Skin of body (tissue), 2 donors: ENCODE measurements around the gene CBR3. TPM values are rescaled to one million over a fixed set of nuclear protein-coding genes. Genes with fewer than 3 reads are reported as not detected.
"Not testable (repeated sequence)": the region's sequence is repeated elsewhere in the genome, so short reads cannot be mapped to it uniquely, and the experiment has no call there.

ENCODE experiments used
- DNase-seq: peaks from one replicate; lab custom pipeline; 2025; lab: John Stamatoyannopoulos, UW
- total RNA-seq: library from RNA; depleted of rRNA; stranded (reverse); fragments of >200 nt; gene quantifications from one replicate; pipeline ENCODE4 v1.2.3, GENCODE V29; 2014

Gene CBR3
- 2.4 TPM for total RNA-seq

DNA sequence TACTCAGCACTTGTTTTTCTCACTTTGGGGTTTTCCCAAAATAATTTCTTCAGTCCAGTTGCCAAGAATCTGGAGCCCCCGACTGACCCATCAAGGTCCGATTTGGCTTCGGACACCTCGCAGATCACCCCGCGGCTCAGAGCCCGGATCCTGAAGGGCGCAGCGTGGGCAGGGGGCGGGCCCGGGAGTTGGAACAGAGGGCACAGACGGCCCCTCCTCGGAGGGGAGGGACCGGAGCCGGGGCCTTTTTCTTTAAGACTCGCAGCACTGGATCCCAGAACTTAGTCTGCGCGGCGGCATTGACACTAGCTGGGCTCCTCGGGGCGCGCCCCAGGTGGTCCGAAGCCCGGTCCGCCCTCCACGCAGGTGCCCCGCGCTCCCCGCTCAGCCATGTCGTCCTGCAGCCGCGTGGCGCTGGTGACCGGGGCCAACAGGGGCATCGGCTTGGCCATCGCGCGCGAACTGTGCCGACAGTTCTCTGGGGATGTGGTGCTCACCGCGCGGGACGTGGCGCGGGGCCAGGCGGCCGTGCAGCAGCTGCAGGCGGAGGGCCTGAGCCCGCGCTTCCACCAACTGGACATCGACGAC lies at the start of gene CBR3:
Gene CBR3, plus strand, starts transcription at position 277 of the 588 bp plus-strand sequence. Its CDS starts 114 bp downstream, at position 391.
- DNase-seq: no peak

DNA sequence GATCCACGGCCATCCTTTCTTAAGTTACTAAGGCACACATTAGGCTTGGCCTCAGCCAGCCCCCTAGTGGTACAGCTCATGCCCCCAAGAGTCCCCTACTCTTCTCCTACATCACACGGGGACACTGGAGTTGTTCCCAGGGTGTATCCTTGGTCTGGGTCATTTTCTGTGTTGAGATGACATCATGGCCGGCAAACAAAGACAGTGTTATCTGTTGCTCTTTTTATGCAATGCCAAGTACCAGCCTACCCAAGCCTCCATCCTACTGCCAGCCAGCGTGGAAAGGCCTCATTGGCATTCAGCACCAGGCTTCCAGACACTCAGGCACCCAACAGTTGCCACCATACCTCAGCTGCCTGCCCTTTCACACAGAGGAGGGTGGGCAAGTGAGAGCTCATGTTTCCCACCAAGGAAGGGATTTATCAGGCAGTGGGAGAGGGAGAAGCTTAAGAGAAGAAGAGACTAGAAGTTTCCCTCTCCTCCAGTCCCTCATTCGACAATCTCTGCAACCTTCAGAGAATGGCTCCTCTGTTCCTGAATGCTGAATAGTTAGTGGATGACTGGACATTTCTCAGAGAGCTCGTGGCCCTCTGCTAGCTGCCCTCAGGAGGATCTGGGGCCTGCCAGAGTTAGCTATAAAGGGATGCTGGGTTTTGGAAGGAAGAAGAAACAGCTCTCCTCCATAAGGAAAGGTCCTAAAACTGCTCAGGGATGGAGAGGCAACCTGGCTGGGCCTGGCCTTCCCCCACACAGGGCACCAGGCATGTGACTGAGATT lies 47.3 kb upstream of the CBR3 start:
- no peak for DNase-seq

DNA sequence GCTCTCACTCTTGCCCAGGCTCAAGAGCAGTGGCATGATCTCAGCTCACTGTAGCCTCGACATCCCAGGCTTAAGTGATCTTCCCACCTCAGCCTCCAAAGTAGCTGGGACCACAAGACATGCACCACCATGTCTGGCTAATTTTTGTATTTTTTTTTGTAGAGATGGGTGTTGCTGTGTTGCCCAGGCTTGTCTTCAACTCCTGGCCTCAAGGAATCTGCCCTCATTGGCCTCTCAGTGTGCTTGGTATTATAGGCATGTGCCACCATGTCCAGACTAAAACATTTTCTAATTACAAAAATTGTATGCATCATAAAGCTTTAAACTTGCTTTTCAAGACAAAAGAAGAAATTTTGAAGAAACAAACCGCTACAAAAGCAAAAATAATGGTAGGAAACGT lies 44.9 kb upstream of the CBR3 start:
- DNase-seq: no peak

DNA sequence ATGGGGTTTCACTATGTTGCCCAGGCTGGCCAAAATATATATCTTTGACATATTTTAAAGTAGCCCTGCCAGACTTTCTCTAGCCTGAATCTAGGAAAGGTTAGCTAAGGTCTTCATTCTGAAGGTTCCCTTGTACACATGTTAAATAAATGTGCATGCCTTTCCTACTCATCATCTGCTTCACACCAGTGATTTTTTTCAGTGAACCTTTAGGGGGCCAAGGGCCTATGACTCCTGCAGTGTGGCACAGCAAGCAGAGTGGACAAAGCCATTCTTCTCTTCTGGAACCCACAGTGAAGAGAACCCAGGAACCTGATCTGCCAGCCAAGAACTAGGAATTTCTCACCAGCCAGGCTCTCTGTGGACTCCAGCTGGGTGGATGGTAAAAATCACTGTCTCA lies 42.2 kb upstream of the CBR3 start:
- DNase-seq: no peak

DNA sequence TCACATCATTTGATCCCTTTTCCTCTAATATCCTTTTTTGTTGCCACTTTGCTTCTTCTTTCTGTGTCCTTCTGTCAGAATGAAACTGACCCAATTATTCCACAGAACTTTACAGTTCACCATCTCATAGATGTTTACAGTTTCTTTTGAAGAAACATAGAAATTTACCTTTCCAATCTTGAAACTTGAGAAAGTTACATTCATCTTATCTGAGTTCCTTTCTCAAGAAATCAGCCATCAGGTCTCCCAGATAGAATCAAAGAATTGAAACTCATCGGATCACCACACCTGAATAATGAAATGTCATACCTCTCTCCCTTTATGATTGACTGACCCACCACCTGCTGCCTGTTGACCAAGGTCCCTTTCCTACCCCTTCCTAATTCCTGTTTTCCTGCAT lies 41.4 kb upstream of the CBR3 start:
- no peak for DNase-seq

DNA sequence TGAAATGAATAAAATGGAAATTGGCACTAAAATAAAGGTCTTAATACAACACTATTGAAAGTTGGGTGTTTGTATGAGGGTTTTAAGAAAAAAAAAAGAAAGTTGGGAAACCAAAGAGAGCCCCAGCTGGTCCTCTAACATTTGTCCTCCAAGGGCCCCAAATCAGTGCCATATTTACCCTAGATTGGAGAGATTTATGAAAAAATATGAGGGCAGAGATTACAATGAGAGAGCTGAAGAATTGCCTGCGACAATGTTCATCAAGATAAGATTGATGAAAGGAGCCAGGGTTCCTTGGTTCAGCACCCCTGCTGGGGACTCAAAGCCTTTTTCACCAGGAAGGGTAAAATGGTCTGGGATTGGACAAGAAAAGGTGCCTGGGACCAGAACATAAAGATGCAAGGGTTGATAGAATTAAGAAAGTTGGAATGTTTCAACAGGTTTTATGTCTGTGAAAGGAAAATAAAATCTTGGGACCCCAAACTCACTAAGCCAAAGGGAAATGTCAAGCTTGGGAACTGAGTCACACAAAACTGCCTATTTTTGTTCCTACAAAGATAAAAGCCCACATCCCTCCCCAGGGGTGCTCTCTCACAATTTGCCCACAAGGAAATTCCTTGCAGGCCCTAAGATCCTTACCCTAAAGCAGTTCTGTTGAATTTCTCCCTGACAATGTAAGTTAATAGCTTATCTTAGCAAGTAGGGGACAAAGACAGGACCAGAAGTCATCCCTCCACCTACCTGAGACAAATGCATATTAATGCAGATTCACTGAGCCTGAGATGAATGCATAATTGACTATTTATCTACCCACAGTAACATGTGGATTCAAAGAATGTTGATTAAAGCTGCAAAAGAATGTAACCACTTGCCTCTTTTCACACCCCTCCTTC lies 38.2 kb upstream of the CBR3 start:
- DNase-seq: no peak

DNA sequence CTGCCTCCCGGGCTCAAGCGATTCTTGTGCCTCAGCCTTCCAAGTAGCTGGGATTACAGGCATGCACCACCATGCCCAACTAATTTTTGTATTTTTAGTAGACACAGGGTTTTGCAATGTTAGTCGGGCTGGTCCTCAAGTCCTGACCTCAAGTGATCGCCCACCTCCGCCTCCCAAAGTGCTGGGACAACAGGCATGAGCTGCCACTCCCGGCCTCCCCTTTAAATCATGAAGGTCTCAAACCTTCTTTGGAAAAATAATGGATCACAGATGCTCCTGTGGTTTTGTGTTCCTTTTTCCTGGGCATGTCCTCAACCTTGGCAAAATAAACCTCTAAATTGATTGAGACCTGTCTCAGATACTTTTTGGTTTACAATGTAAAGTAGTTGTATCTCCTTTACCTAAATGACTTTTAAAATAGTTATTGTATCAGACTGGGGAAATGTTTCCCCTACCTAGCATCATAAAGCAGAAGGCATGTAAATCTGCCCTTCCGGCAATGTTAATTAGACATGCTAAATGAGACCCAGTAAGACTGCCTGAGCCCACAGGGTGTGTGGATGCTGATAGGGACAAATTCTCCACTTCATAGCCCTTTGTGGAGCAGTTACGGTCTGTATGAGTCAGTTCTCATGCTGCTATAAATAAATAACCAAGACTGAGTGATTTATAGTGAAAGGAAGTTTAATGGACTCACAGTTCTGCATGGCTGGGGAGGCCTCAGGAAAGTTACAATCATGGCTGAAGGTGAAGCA lies 37.3 kb upstream of the CBR3 start:
- no peak for DNase-seq

DNA sequence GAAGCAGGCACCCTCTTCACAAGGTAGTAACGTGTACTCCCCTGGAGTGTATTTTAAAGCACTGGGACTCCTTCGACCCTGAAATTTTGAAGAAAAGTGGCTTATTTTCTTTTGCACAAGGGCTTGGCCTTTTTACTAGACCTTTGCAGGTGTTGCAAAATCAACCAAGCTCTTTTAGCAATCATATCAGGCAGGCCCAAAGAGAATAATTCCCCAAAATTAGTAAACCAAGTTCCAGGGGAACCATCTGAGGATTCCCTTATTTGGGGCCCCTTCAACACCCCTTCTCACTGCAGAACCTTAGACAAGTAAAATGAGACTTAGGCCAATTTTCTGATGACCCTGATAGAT lies 36.7 kb upstream of the CBR3 start:
- no peak for DNase-seq

DNA sequence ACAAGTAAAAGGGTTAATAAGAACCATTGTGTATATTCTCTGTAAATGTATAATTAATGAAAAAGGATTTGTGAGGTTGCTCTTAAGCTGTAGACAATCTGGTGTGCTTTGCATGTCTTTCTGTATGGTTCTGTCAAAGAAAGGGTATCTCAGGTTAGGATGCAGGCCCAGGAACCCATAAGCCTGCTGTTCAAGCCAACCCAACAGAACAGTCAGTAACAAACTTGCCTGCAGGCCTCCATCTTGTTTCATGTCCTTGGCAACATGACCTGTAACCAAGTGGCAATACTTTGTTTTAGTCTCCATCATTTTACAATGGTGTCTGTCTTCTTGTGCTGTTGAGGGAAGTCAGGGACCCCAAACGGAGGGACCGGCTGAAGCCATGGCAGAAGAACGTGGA lies 35.9 kb upstream of the CBR3 start:
- DNase-seq: no peak

DNA sequence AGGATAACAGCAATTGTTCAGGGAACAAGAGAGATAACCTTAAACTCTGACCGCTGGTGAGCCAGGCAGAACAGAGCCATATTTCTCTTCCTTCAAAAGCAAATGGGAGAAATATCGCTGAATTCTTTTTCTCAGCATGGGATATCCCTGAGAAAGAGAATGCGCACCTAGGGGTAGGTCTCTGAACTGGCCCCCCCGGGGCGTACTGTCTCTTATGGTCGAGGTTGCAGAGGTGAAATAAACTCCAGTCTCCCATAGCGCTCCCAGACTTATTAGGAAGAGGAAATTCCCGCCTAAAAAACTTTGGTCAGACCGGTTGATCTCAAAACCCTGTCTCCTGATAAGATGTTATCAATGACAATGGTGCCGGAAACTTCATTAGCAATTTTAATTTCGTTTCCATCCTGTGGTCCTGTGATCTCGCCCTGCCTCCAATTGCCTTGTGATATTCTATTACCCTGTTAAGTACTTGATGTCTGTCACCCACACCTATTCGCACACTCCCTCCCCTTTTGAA lies 35.1 kb upstream of the CBR3 start:
- not testable (repeated sequence) for DNase-seq

DNA sequence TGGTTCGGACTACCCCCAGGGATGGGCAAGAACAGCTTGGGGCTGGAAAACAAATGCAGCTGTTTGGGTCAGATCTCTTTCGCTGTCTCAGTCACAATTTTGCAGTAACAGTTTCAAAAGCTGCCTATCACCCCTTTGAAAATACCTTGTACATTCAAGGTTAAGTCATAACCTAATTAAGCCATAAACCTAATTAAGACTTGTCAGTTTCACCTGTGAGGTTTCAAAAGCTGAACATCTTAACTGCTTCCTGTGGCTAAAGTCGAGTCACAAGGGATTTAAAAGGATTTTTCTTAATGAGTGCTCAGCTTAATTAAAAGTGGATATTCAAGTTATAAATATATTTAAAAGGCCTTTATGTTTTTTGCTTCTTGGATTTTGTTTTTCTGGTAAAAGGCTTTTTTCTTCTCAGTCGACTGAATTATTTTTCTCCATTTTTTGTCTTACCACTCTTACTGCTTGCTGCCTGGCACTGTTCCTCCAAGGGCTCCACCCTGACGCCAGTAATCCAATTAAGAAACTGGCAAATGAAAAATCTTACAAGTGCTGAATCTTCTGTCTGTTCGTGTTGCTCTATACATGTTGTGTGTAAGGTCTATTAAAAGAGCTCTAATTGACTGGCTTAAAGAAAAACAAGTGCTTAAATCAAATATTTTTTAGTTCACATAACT lies 33.8 kb upstream of the CBR3 start:
- DNase-seq: no peak

DNA sequence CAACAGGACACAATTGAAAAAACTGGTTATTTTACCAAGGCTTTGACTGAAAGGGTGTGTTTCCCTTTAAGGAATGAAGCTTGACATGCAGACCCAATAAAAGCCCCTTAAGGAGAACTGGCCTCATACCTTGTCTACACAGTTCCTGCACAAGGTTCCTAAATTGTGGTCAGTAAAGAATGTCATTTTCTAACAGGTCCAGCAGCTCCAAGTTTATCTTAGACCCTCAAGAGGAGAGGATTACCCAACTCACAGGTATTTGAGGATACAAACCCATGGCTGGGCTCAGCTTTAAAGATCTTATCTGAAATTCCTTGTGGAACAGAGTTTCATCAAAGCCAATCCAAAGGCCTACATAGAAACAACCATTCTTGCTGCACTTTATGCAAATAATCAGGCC lies 31.4 kb upstream of the CBR3 start:
- DNase-seq: no peak

DNA sequence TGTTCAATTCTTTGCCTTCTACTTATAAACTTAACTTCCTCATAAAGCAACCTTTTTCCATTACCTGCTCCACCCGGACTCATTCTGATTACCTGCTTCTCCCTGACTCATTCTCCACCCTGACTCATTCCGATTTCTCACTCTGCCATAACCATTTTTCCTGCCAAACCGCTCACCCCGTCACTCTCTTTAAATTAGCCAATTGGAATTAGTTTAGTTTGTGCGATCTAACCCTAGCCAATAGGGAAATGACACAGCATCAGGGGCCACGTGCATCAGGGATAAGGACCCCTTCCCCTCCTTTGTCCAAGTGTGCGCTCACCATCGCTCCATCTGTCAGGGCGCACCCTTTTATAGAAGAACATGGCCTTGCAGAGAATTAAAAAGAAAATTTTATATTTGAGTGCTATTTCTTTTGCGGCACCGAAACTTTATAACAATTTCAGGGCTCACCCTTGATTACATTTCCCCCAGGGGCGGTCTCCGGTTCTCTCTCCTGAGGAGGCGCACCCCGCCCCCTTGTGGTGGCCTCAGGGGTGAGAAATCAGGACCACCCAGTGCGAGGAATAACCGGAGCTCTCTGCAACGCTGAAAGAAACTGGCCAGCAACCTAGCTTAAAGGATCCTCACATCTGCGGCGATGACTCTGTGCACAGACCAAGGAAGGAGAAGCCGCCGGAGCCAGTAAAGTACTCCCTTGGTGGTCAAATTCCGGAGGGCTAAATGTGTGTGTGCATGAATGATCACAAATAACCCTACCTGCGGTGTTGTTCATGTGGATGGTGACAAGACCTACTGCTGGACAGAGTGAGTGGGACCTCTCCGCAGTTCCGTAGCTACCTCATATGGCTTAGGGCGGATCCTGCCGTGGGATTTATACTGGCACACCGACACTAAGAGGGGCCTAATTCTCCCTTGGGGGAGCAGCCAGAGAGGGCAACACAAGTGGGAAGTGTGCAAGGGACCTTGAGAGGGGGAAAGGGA lies 30.3 kb upstream of the CBR3 start:
- DNase-seq: no peak

DNA sequence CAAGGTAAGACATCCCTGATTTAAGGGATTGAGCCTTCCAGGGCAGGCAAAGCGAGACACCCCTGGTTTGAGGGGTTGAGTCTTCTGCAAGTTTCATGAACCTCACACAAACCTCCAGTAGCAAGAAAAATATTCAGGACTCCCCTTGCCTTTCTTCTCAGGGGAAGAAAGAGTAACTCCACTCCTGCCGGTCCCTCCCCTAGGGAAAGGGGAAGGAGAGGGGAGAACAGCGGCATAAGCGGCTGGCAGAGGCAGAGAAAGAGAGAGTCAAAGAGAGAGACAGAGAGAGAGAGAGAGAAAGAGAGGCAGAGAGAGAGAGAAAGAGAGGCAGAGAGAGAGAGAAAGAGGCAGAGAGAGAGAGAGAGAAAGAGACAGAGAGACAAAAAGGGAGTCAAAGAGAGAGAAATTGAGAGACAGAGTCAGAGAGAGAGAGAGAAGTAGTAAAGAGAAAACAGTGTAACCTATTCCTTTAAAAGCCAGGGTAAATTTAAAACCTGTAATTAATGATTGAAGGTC lies 29.5 kb upstream of the CBR3 start:
- DNase-seq: no peak

DNA sequence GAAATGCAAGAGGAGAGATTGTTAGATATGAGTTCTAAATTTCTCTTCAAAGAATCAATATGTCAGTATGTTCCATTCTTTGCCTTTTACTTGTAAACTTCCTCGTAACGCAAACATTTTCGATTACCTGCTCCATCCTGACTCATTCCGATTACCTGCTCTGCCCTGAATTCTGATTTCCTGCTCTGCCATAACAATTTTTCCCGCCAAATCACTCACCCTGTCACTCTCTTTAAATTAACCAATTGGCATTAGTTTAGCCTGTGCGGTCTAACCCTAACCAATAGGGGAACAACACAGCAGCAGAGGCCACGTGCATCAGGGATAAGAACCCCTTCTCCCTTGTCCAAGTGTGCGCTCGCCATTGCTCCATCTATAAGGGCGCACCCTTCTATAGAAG lies 25.0 kb upstream of the CBR3 start:
- no peak for DNase-seq

DNA sequence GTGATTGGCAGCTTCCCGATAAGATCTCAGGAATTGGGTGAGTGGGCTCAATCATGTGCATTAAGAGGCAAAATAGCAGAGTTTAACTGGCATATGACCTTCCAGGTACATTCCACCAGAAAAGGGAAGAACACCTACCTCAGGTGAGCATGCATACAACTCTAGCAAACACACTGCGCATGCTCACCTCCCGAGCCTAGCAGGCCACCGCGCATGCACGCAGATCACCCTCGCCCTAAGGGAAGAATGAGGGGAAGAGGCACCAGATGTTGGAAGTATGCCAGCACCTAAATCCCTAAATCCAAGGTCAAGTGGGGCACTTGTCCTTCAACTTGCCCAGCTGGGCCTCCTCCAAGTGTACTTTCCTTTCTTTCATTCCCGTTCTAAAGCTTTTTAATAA lies 23.6 kb upstream of the CBR3 start:
- DNase-seq: no peak

DNA sequence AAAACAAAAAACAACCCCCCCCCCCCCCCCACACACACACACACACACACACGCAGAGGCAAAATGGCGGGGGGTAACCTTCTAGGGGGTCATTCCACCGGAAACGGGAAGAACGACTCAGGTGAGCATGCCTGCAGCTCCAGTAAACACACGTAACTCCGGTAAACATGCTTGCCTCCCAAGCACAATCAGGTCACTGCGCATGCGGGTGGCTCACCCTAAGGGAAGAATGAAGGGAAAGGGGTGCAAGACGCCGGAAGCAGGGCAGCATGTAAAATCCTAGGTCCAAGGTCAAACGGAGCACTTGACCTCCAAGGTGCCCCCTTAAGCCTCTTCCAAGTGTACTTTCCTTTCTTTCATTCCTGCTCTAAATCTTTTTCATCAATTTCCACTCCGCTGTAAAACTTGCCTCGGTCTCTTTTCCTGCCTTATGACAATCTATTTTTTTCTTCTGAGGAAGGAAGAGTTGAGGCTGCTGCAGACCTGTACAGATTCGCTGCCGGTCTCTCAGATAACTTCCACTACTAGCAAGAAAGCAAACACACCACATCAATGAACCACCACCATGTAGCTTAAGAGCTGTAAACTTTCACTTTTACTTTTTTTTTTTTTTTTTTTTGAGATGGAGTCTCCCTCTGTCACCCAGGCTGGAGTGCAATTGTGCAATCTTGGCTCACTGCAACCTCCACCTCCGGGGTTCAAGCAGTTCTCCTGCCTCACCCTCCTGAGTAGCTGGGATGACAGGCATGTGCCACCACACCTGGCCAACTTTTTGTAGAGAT lies 21.0 kb upstream of the CBR3 start:
- no peak for DNase-seq

DNA sequence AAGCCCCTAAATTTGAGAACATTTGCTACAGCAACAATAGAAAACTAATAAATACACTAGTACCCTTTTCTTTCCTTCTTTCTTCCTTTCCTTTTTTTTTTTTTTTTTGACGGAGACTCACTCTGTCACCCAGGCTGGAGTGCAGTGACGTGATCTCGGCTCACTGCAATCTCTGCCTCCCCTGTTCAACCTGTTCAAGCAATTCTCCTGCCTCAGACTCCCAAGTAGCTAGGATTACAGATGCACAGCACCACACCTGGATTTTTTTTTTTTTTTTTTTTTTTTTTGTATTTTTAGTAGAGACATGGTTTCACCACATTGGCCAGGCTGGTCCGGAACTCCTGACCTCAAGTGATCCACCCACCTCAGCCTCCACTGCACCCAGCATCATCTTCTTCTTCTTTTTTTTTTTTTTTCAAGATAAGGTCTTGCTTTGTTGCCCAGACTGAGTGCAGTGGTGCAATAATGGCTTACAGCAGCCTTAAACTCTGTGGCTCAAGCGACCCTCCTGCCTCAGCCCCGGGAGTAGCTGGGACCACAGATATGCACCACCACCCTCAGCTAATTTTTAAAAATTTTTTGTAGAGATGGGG lies 19.6 kb upstream of the CBR3 start:
- no peak for DNase-seq
